Activated CD4-positive, alpha-beta memory T cell treated with anti-CD3 and anti-CD28 coated beads, Interleukin-2, amount 10 ng/mL, durations not matched to agents 7 days and 5 days (primary cell): ENCODE measurements around the gene CHST3. TPM values are rescaled to one million over a fixed set of nuclear protein-coding genes. Genes with fewer than 3 reads are reported as not detected.
"Not testable (repeated sequence)": the region's sequence is repeated elsewhere in the genome, so short reads cannot be mapped to it uniquely, and the experiment has no call there.

Source experiments
- CTCF ChIA-PET: fragments of 350-600 bp; sonication (Branson Sonifier 250); formaldehyde crosslinking; loops from one replicate; lab custom pipeline; 2021; ENCODE audit warnings: antibody characterized with exemption, inconsistent platforms; lab: Charles Lee
- POLR2A ChIA-PET: fragments of 350-600 bp; sonication (Branson Sonifier 250); formaldehyde crosslinking; loops from one replicate; lab custom pipeline; 2021; ENCODE audit warnings: antibody characterized with exemption; lab: Charles Lee
- DNase-seq: peaks from one replicate; pipeline ENCODE4 v3.0.0-alpha.2; 2020
- H3K27ac Mint-ChIP-seq: one replicate; pipeline ENCODE4 v1.8.0; 2021; ENCODE audit warnings: mild to moderate bottlenecking, mixed read lengths
- H3K27me3 Mint-ChIP-seq: one replicate; pipeline ENCODE4 v1.8.0; 2021; ENCODE audit warnings: mixed read lengths
- H3K36me3 Mint-ChIP-seq: one replicate; pipeline ENCODE4 v1.8.0; 2021; ENCODE audit warnings: low read depth, mixed read lengths
- H3K4me1 Mint-ChIP-seq: one replicate; pipeline ENCODE4 v1.8.0; 2021; ENCODE audit warnings: mixed read lengths
- H3K4me3 Mint-ChIP-seq: one replicate; pipeline ENCODE4 v1.8.0; 2021; ENCODE audit warnings: mild to moderate bottlenecking, mixed read lengths
- H3K9me3 Mint-ChIP-seq: one replicate; pipeline ENCODE4 v1.8.0; 2021; ENCODE audit warnings: mixed read lengths
- total RNA-seq, 2 experiments: library from RNA; stranded (reverse); gene quantifications; one replicate each; pipeline ENCODE4 v1.2.3, GENCODE V29; 2021

The CHST3 gene
- total RNA-seq, 2 experiments from 2014 or later: 0.03 to 0.05 TPM

DNA sequence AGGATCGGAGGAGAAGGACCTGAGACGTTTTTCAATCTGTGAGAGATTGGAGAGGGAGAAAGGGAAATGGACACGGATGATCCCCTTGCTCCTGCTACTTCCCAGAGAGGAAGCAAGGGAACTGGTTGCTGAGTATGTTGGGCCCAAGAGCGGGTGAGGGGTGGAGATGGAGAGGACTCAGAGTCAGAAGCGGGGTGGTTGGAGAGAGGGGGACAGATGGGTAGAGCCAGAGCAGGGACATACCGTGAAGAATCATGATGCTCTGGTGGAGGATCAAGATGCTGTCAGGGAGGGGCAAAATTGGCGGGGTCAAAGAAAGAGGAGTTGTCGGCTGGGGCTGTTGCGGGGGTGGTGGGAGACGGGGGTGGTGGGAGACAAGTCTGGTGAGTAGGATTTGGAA, 2.4 kb upstream of the CHST3 start:
- Mint-ChIP-seq H3K36me3 (no peaks in the 10 kb centered on the region), H3K4me1 (peaks cover 7% of the 10 kb centered on the region), H3K27me3 (peaks cover 71% of the 10 kb centered on the region), H3K9me3 (no peaks in the 10 kb centered on the region), H3K27ac (no peak overlapping the region), H3K4me3 (no peak overlapping the region)
- ChIA-PET CTCF (no interaction called here), POLR2A (no interaction called here)
- DNase-seq: no peak

DNA sequence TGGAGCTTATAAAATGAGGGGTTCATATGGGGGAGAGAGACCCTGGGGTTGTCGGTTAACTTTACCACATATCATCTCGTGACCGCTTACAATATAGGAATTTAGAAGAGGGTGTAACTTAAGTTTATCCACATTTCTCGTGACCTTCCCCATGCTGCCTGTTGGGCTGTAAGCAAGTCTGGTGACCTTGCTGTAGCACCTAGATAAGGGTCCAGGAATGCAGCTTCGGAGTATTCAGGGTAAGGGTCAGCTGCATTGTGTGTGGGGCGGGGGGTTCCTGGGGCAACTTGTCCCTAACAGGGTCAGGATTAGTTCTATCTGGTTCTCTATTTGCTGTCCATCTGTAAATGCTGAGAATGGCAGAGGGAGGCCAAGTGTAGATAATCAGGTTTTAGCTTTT, 1.3 kb upstream of the CHST3 start:
- Mint-ChIP-seq H3K4me3 (no peak overlapping the region), H3K36me3 (no peaks in the 10 kb centered on the region), H3K4me1 (peaks cover 7% of the 10 kb centered on the region), H3K9me3 (no peaks in the 10 kb centered on the region), H3K27ac (no peak overlapping the region), H3K27me3 (peaks cover 73% of the 10 kb centered on the region)
- no peak for DNase-seq
- POLR2A ChIA-PET: no interaction called here
- CTCF ChIA-PET: no interaction called here

DNA sequence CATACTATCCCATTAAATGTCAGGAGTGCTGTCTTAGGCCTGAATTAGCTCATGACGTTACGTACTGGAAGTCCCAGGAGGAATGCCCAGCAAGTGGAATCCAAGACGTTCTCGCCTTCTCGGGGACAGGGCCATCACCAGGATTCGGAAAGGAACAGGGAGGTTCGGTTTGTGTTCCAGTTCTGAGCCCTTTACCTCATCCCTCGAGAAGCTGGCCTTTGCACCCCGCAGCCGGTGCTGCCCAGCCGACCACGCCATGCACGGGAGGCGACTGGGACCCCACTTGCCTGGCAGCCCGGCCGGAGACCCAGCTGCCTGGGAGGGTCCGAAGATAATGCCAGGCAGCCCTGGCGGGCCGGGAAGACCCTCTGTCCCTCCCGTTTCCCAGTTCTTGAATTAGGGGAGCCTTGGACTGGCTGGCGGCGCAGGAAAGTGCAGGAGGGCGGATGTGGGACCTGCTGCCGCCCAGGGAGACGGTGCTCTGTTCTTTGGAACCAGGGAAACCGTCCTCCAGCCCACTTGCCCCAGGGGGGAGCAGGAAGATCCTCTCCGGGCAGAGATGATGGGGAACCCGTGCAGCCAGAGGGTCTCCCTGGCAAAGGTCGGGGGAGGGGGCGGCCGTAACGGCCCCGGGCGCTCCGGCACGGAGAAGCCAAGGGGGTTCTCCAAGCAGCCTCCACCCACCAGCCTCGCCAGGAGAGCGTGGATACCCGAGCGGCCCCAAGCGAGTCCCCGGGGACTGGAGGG, 671 bp upstream of the CHST3 start:
- H3K27ac Mint-ChIP-seq: no peak overlapping the region
- H3K4me3 Mint-ChIP-seq: no peak overlapping the region
- H3K27me3 Mint-ChIP-seq: peaks cover 72% of the 10 kb centered on the region
- no peaks in the 10 kb centered on the region for H3K9me3 Mint-ChIP-seq
- CTCF ChIA-PET: no interaction called here
- DNase-seq: no peak
- no peaks in the 10 kb centered on the region for H3K36me3 Mint-ChIP-seq
- peaks cover 7% of the 10 kb centered on the region for H3K4me1 Mint-ChIP-seq
- POLR2A ChIA-PET: no interaction called here

DNA sequence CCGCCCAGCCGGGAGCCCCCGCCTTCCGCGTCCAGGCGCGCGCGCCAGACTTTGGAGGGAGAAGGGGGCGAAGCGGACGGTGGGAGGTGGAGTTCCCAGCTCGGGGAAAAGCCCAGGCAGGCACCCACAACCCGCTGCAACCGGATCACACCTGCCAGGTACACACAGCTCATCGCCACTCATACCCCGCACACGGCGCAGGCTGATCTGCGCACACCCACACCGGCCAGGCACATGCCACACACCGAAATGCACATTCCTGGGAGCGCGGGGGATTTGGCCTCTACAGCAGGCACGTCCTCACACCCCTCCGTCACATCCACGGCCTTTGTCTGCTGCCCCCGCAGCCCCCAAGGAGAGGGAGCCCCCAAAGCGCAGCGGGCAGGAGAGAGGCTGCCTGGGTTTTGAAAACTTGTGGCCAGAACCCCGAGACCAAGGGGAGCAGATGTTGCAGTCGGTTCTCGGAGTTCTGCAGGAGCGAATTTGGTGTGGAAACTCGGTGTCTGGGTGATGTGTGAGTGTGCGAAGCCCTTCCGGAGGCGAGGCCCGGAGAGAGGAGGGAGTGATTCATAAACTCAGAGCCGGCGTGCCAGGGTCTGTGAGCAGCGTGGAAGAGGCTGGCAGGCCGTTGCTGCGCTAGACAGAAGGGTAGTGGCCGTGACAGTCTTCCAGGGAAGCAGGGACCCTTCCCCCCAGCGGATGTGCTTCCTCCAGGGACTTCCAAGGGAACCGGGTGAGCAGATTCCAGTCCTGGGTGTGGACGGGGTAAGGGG, 734 bp downstream of the CHST3 start:
- CTCF ChIA-PET: no interaction called here
- DNase-seq: no peak
- POLR2A ChIA-PET: no interaction called here
- Mint-ChIP-seq H3K36me3 (no peaks in the 10 kb centered on the region), H3K4me3 (peak overlapping the region; percentile 48), H3K9me3 (no peaks in the 10 kb centered on the region), H3K4me1 (peaks cover 7% of the 10 kb centered on the region), H3K27ac (no peak overlapping the region), H3K27me3 (peaks cover 62% of the 10 kb centered on the region)

DNA sequence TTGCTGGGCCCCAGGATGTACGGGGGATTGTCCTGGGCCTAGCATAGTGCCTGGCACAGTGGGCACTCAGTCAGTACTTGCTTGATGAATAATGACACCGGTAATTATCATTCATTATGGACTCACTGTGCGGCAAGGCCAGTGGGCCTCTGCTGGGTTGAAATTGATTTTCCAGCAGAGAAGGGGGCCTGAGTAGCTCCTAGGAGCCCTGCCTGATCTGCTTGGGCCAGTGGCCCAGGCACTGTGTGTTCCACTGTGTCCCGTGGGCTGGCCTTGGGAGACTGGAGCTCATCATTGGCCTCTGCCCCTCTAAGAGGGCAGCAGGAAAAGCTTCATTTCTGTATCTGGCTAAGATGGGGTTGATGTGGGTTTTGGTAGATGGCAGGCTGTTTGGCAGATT, 1.4 kb downstream of the CHST3 start:
- ChIA-PET POLR2A (no interaction called here), CTCF (no interaction called here)
- Mint-ChIP-seq H3K4me1 (peaks cover 7% of the 10 kb centered on the region), H3K27ac (no peak overlapping the region), H3K4me3 (peak overlapping the region; percentile 42), H3K36me3 (no peaks in the 10 kb centered on the region), H3K9me3 (no peaks in the 10 kb centered on the region), H3K27me3 (peaks cover 60% of the 10 kb centered on the region)
- DNase-seq: no peak

DNA sequence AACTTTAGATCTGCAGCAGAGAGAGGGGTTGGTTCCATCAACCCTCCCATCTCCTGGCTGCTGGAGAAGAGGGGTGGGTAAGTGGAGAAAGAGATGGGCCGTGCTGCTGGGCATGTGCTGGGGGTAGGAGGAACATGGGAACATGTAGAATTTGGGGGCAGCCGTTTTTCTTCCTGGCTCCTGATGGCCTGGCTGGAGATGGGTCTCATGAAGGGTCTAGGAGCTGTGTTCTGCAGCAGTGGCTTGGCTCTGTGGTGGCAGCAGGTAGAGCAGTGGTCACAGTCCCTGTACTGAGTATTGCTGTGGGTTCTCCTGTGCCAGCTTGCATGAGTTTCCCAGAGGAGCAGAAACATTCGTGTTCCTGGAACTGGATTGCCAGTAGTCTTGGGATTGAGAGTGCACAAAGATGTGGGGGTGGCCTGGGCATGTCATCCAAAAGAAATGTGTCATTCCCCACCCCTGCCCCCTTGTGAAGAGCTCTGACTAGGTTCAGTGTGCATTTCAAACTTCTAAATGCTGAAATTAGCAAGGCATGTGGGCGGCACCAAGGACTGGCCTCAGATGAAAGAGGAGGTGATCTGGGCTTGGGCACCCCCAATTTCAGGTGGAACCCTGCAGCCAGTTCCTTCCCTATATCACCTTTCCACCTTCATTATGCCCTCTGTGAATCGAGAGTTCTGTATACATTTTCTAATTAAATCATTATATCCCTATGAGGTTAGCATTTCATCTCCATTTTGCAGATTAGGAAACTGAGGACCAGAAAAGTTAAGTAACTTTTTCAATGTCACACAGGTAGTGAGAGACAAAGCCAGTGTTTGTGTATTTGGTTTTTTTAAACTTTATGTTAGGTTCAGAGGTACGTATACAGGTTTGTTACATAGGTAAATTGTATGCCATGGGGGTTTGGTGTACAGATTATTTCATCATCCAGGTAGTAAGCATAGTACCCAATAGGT, 2.1 kb downstream of the CHST3 start:
- ChIA-PET CTCF (no interaction called here), POLR2A (no interaction called here)
- Mint-ChIP-seq H3K27ac (no peak overlapping the region), H3K36me3 (no peaks in the 10 kb centered on the region), H3K9me3 (no peaks in the 10 kb centered on the region), H3K4me3 (no peak overlapping the region), H3K4me1 (peaks cover 7% of the 10 kb centered on the region), H3K27me3 (peaks cover 55% of the 10 kb centered on the region)
- no peak for DNase-seq

DNA sequence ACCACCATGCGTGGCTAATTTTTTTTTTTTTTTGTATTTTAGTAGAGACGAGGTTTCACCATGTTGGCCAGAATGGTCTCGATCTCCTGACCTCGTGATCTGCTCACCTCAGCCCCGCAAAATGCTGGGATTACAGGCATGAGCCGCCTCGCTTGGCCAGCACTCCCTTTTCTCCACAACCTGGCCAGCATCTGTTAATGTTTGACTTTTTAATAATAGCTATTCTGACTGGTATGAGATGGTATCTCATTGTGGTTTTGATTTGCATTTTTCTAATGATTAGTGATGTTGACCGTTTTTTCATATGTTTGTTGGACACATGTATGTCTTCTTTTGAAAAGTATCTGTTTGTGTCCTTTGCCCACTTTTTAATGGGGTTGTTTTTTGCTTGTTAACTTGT, 3.8 kb downstream of the CHST3 start:
- H3K36me3 Mint-ChIP-seq, H3K9me3 Mint-ChIP-seq, H3K4me3 Mint-ChIP-seq, H3K27ac Mint-ChIP-seq, H3K4me1 Mint-ChIP-seq, DNase-seq, POLR2A ChIA-PET: not testable (repeated sequence)
- H3K27me3 Mint-ChIP-seq: peaks cover 41% of the 10 kb centered on the region
- CTCF ChIA-PET: interaction anchor here (0.6 to 0.7 kb wide), 2 partner anchors 44 to 127 kb away, joined by 3 read pairs; no protein-coding TSS in a partner anchor

DNA sequence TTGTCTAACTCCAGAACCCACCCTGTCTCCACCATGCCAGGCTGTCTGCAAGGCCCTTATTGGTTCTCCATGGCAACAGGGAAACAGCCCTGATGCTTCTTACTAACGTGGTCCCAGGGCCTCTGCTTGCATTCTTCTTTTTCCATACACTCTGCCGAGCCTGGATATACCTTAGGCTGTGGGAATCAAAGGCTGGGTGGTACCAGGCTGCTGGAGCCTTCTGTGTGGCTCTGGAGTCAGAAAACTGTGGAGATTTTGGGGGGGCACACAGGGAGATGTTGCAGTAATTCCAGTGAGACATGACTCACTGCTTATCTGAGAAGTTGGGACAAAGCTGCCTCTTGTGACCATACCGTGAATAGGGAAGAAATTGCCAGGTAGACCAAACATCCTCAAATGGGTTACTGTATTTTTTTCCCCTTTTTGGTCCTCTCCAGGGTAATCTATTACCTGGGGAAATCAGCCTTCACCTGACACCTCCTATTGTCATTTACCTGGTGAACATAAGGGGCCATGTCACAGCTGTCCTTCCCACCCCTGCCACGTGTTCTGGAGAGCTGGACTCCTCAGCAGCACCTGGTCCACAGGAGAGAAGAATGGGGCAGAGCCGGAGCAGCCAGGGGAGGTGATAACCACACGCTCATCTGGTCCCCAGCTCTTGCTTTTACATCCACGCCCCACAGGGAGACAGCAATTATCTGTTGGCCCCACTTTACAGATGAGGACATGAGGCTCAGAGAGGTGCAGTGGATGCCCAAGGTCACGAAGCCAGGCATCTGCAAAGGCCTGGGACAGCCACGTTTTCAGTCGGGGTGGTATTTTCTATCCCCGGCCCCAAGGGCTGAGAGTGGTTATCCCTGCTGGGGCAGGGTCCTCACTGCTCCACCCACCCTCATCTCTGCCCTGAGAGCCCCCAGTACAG, 4.6 kb downstream of the CHST3 start:
- no peak for DNase-seq
- no peaks in the 10 kb centered on the region for H3K36me3 Mint-ChIP-seq
- no peak overlapping the region for H3K27ac Mint-ChIP-seq
- CTCF ChIA-PET: interaction anchor here (0.7 kb wide), 1 partner anchor 44 kb away, joined by 3 read pairs; no protein-coding TSS in a partner anchor
- peaks cover 35% of the 10 kb centered on the region for H3K27me3 Mint-ChIP-seq
- no peaks in the 10 kb centered on the region for H3K9me3 Mint-ChIP-seq
- peaks cover 12% of the 10 kb centered on the region for H3K4me1 Mint-ChIP-seq
- POLR2A ChIA-PET: no interaction called here
- no peak overlapping the region for H3K4me3 Mint-ChIP-seq

DNA sequence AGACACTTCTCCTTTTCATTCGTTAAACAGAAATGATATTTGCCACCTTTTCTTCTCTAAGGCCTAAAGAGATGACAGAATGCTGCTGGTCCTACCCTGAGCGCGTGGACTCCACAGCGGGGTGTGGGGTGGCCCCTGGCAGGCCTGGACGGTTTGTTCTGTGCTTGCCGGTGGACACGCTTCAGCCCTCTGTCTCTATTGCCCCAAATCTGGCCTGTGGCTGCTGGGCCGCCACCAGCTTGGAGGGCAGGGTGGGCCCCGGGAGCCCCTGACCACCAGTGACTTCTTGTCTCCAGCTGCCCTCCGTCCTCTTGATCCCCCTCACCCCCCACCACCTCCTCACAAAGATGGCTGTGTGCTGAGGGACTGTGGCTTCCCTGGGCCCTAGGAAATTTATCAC, 5.7 kb downstream of the CHST3 start:
- H3K4me3 Mint-ChIP-seq: no peak overlapping the region
- DNase-seq: no peak
- H3K27ac Mint-ChIP-seq: no peak overlapping the region
- H3K27me3 Mint-ChIP-seq: peaks cover 32% of the 10 kb centered on the region
- H3K36me3 Mint-ChIP-seq: no peaks in the 10 kb centered on the region
- ChIA-PET POLR2A (no interaction called here), CTCF (no interaction called here)
- no peaks in the 10 kb centered on the region for H3K9me3 Mint-ChIP-seq
- H3K4me1 Mint-ChIP-seq: peaks cover 16% of the 10 kb centered on the region

DNA sequence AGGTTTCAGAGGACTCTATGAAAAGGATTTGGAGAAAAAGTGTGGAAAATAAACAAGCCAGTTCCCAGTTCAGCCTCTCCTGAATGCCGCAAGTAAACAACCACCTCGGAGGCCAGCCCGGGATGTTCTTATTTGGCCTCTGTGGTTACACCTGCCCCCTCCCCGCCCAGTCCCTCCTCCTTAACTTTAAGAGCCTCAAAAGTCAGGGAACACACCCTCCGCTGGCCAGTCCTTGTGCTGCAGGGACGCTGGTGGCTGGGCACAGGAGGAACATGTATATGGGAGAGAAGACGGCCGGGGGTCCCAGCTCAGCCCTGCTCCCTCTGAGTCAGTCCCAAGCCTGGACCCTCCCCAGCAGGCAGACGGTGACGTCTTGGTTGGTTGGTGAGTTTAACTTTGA, 6.1 kb downstream of the CHST3 start:
- no peaks in the 10 kb centered on the region for H3K9me3 Mint-ChIP-seq
- POLR2A ChIA-PET: no interaction called here
- no peak overlapping the region for H3K27ac Mint-ChIP-seq
- DNase-seq: no peak
- CTCF ChIA-PET: no interaction called here
- H3K36me3 Mint-ChIP-seq: no peaks in the 10 kb centered on the region
- no peak overlapping the region for H3K4me3 Mint-ChIP-seq
- peaks cover 12% of the 10 kb centered on the region for H3K4me1 Mint-ChIP-seq
- H3K27me3 Mint-ChIP-seq: peaks cover 28% of the 10 kb centered on the region

DNA sequence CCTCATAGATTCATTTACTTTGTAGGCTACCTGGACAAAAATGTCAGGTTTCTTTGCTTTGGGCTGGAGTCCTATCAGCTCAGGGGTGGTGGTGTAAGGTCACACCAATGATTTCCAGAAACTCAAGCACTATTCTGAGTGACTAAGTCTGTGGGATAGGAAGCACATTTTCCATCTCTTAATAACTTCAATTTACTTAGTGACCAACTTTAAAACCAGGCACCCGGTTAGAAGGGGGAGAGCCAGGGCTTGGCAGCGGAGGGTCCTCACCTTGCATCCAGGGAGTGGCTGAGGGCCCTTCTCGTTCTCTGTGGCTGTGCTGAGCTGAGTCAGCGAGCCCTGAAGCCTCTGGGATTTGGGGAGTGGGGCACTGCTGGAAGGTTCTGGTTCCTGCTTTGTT, 6.7 kb downstream of the CHST3 start:
- Mint-ChIP-seq H3K27ac (no peak overlapping the region), H3K9me3 (no peaks in the 10 kb centered on the region), H3K4me1 (peaks cover 11% of the 10 kb centered on the region), H3K27me3 (peaks cover 22% of the 10 kb centered on the region), H3K4me3 (no peak overlapping the region), H3K36me3 (no peaks in the 10 kb centered on the region)
- POLR2A ChIA-PET: no interaction called here
- CTCF ChIA-PET: no interaction called here
- no peak for DNase-seq

DNA sequence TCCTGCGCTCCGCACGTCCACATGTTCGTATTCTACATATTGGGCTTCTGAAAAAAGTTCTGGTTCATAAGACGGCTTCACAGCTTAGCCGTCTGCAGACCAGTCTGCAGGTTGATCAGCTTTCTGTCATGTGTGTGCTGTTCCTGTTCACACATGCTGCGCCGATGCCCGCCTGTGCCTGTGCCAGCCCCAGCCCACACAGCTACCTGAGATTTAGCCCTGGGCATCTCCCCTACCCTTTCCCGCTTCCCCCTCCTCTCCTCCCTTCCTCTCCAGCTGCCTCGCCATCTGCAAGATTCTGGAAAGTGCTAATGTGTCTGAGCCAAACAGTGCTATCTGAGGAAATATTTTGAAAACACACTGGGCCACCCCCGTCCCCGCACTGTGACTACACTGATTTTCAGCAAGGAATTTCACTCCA, 7.1 kb downstream of the CHST3 start:
- no peak for DNase-seq
- Mint-ChIP-seq H3K27ac (no peak overlapping the region), H3K36me3 (no peaks in the 10 kb centered on the region), H3K4me3 (no peak overlapping the region), H3K9me3 (no peaks in the 10 kb centered on the region), H3K4me1 (peaks cover 11% of the 10 kb centered on the region), H3K27me3 (peaks cover 18% of the 10 kb centered on the region)
- CTCF ChIA-PET: interaction anchor here (1.0 kb wide), 1 partner anchor 77 kb away, joined by 4 read pairs; no protein-coding TSS in a partner anchor
- POLR2A ChIA-PET: no interaction called here
